K562 (cell line): Measurements from ENCODE around the gene C5orf22.
"Not testable (repeated sequence)": the region's sequence is repeated elsewhere in the genome, so short reads cannot be mapped to it uniquely, and the experiment has no call there.

ENCODE experiments used
- ATF6 ChIP-seq: sonication (generic); formaldehyde crosslinking; IDR thresholded peaks from 2 replicates; pipeline ENCODE4 v1.4.0; 2020; ENCODE audit warnings: mild to moderate bottlenecking, missing genetic modification reagents
- BHLHE40 ChIP-seq: IDR thresholded peaks from 2 replicates; pipeline ENCODE4 v1.6.1; 2011; ENCODE audit warnings: low read length, improper control_type of control experiment
- COPS2 ChIP-seq: fragments of 450-650 bp; conservative IDR thresholded peaks from 2 replicates; pipeline ENCODE4 v1.6.1; 2016; ENCODE audit warnings: mild to moderate bottlenecking, moderate library complexity
- CTCF ChIP-seq, 3 experiments: IDR thresholded peaks in 2 of 3; conservative IDR thresholded peaks in 1 of 3; 2 replicates each; pipeline ENCODE4 v1.5.1; 2011 to 2012; ENCODE audit warnings: low read length in 3 of 3, mild to moderate bottlenecking in 3 of 3, control low read depth in 2 of 3, improper control_type of control experiment in 1 of 3, inconsistent platforms in 1 of 3, low read depth in 1 of 3, mixed read lengths in 1 of 3, moderate library complexity in 1 of 3; ENCODE audit not compliant: insufficient read depth in 2 of 3
- FOXM1 ChIP-seq, 2 experiments: fragments of 450-650 bp in 1 of 2; sonication (generic) in 1 of 2; formaldehyde crosslinking in 1 of 2; IDR thresholded peaks; 2 replicates each; pipeline versions ENCODE4 v1.6.1 to v1.9.0; 2017 to 2022; ENCODE audit warnings: low read depth in 2 of 2, mild to moderate bottlenecking in 2 of 2, missing genetic modification reagents in 1 of 2, moderate library complexity in 1 of 2
- MAZ ChIP-seq, 2 experiments: fragments of 450-650 bp in 1 of 2; sonication (generic) in 1 of 2; formaldehyde crosslinking; IDR thresholded peaks in 1 of 2; conservative IDR thresholded peaks in 1 of 2; 2 replicates each; pipeline versions ENCODE4 v1.4.0 to v1.5.0; 2020; ENCODE audit warnings: mild to moderate bottlenecking in 1 of 2, missing genetic modification reagents in 1 of 2
- PATZ1 ChIP-seq: fragments of 250-450 bp; sonication (Bioruptor Pico); IDR thresholded peaks from 2 replicates; pipeline ENCODE4 v1.5.0; 2020; ENCODE audit warnings: mild to moderate bottlenecking, borderline replicate concordance
- SIN3A ChIP-seq, 2 experiments: fragments of 150-350 bp in 1 of 2; IDR thresholded peaks; 2 replicates each; pipeline ENCODE4 v1.6.1; 2011 to 2016; ENCODE audit warnings: borderline replicate concordance in 2 of 2, low read depth in 2 of 2, low read length in 2 of 2, mild to moderate bottlenecking in 2 of 2, moderate library complexity in 2 of 2; ENCODE audit not compliant: control insufficient read depth in 1 of 2
- SNAPC5 ChIP-seq: fragments of 250-450 bp; sonication (Bioruptor Pico); IDR thresholded peaks from 2 replicates; pipeline ENCODE4 v1.8.0; 2021; ENCODE audit warnings: moderate library complexity, mild to moderate bottlenecking, inconsistent platforms
- ZBTB1 ChIP-seq: sonication (generic); formaldehyde crosslinking; IDR thresholded peaks from 2 replicates; pipeline ENCODE4 v1.8.1; 2023; ENCODE audit warnings: missing genetic modification reagents, low read depth, mild to moderate bottlenecking, borderline replicate concordance
- ZFP91 ChIP-seq: sonication (generic); formaldehyde crosslinking; IDR thresholded peaks from 2 replicates; pipeline ENCODE4 v1.8.0; 2022; ENCODE audit warnings: mild to moderate bottlenecking, missing genetic modification reagents
- ZNF324 ChIP-seq: fragments of 250-450 bp; sonication (Bioruptor Pico); IDR thresholded peaks from 2 replicates; pipeline ENCODE4 v1.4.0; 2020; ENCODE audit warnings: mild to moderate bottlenecking
- ZNF699 ChIP-seq: fragments of 250-450 bp; sonication (Bioruptor Pico); IDR thresholded peaks from 2 replicates; pipeline ENCODE4 v1.8.0; 2021; ENCODE audit warnings: mild to moderate bottlenecking, moderate library complexity; ENCODE audit not compliant: insufficient replicate concordance

- TF ChIP-seq COPS2; BHLHE40; SIN3A (IDR thresholded peaks at IDR 0.05; ENCODE audit: borderline replicate concordance in 2 of 2, control insufficient read depth in 1 of 2, low read depth in 2 of 2, low read length in 2 of 2); PATZ1; ZFP91 (CRISPR knock-in tag); ZBTB1 (CRISPR knock-in tag); MAZ (CRISPR knock-in tag; conservative IDR thresholded peaks at IDR 0.05 in 1 of 2, IDR thresholded peaks at IDR 0.05 in 1 of 2); SNAPC5 (CRISPR knock-in tag); CTCF (IDR thresholded peaks at IDR 0.05 in 2 of 3, conservative IDR thresholded peaks at IDR 0.05 in 1 of 3; ENCODE audit: insufficient read depth in 2 of 3, low read depth in 1 of 3, low read length in 3 of 3); ATF6 (CRISPR knock-in tag); ZNF324; ZNF699 (CRISPR knock-in tag); FOXM1 (IDR thresholded peaks at IDR 0.05; ENCODE audit: low read depth); FOXM1 (CRISPR knock-in tag; IDR thresholded peaks at IDR 0.05; ENCODE audit: low read depth): not testable (repeated sequence)
Measured at GRCh38 chr5:31549114-31549513, 17.0 kb downstream of the C5orf22 start.
